HG03139 (cell line): Measurements from ENCODE around the gene ARMH4.

ENCODE experiments used
- ATAC-seq: cut with Tn5 transposase; IDR thresholded peaks from one replicate; pipeline ENCODE4 v1.9.1; 2021; ENCODE audit not compliant: unreplicated experiment

The ARMH4 gene

DNA sequence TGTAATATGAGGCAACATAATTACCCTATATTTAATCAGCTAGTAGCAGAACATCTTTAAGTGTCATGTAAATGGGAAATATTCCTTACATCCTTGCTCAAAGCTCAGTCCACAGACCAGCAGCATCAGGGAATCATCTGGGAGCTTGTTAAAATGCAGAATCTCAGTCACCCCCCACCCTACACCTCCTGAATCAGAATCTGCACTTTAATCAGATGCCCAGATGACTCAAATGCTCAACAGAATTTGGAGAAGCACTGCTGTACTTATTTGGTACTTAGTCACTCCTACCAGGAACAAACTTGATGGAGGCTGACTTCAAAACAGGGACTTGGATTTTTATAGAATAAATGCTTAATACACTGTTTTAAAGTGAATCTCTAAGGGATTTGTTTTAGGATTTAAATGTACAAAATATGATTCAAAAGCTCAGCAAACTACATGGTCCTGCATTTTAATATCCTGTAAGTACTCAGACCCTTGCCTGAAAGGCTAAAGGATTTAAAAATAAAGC is 96.5 kb downstream of the ARMH4 start:
- ATAC-seq = no peak

GRCh38 chr14:58054100-58054499 is 97.9 kb downstream of the ARMH4 start:
- ATAC-seq = no peak

DNA sequence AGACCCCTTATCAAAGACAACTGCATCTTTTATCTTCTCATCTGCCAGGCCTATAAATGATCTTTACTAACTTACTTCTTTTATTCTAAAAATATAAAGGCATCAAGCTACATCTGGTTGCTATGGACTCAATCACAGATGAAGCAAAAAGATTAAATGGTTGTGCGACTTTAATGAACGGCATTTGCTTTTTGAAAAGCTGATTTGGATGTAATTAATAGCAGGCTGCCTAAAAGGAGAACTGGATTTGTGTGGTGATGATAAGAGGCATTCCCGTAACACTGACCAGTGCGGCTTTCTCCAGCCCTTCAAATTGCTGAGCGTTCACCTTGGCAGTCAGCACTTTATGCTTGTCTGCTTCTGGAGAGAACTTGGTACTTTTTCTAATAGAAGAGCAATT is 103.8 kb downstream of the ARMH4 start:
- no peak for ATAC-seq

- ATAC-seq = no peak
These were observed 124.1 kb downstream of the ARMH4 start for GRCh38 chr14:58027904-58028303.

GRCh38 chr14:58026967-58027366 is 125.0 kb downstream of the ARMH4 start:
- ATAC-seq = no peak

DNA sequence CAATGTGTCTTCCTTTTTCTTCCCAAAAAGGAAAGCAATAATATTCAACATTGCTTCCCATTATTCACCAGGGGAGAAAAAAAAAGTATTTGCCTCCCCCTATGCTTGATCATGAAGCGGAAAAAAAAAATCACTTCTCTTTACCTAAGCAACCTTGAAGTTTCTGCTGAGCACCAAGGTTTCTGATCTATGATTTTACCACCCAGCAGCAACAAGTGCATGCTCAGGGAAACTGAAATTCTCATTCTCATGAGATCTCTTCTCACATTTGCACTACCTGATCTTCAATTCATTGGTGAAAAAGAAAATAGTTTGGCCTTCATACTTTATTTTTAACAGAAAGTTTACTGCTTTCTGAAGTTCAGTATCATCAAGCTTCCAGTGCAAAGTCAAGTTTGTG is 125.8 kb downstream of the ARMH4 start:
- ATAC-seq = no peak

GRCh38 chr14:58014778-58015177 is 137.2 kb downstream of the ARMH4 start:
- no peak for ATAC-seq

DNA sequence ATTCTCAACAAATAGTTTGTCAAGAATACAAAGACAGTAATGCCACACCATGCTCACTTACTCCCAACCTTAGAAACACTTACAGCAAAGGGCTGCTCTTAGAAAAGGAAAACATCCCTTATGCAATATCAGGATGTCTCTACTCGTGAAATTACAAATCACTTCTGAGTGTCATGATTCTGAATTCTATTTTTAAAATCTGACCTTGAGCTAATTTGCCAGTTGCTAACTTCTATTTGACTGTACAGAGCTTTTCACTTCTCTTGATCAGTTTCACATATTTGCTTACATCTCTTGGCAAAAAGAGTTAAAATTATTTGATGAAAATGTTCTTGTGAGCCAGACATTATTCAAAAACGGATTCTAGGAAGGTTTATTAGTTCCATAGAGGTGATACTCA is 149.4 kb downstream of the ARMH4 start:
- no peak for ATAC-seq

- ATAC-seq = no peak
These were observed 152.0 kb downstream of the ARMH4 start for GRCh38 chr14:57999979-58000378.

DNA sequence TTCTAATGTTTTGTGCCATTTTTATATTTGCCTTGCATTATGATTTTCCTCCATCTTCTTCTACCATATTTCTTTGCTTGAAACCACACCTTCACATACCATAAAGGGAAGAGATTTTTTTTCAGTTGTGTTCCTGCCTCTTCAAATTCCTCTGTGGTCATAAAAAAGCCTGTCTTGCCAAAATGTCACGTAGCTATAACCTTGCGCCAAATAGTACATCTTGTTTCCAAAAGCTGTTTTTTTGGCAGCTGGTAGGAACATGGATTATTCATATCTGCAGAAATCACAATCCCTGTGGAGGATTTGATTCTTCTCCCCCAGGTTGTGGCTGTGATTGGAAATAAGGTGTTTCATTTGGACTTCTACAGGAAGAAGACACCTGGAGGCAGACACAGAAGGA is 152.5 kb downstream of the ARMH4 start:
- no peak for ATAC-seq

DNA sequence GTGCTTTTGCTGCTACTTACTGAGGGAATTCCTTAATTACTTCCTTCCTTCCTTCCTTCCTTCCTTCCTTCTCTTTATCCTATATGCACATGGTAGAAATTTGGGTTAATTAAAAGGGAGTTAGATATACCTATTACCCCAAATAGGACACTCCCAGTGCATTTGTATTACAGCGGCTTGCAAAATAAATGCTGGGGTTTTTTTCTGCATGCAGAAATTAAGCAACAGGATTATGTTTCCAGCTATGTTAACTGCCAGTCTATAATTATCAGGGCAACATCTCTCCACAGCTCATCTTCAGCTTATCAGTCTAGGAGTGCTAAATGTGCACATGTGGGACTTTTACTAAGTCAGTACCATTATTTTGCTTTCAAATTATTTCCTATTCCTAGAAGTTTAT is 153.2 kb downstream of the ARMH4 start:
- ATAC-seq = no peak

DNA sequence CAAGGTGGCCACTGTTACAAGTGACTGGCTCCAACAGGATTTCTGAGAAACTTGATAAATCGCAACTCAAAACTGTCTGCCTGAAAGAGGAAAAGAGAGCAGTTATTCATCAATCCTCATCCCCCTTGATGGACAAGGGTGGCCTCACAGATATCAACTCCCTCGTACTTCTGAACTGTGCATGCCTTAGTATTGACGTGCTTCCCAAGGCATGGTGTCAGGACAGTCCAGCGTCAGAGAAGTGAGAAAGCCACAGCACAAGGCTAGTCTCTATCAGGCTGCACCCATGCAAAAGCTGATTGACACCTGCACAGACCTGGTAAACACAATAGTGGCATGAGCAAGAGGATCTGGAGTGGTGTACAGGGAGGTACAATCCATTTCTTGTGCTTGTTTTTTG is 160.7 kb downstream of the ARMH4 start:
- ATAC-seq = no peak

GRCh38 chr14:57988445-57988844 is 163.6 kb downstream of the ARMH4 start:
- ATAC-seq = no peak

- no peak for ATAC-seq
These were observed 164.3 kb downstream of the ARMH4 start for GRCh38 chr14:57987596-57988300.

GRCh38 chr14:57987051-57987450 is 165.0 kb downstream of the ARMH4 start:
- no peak for ATAC-seq

GRCh38 chr14:57982804-57983634 is 169.0 kb downstream of the ARMH4 start:
- ATAC-seq = no peak

DNA sequence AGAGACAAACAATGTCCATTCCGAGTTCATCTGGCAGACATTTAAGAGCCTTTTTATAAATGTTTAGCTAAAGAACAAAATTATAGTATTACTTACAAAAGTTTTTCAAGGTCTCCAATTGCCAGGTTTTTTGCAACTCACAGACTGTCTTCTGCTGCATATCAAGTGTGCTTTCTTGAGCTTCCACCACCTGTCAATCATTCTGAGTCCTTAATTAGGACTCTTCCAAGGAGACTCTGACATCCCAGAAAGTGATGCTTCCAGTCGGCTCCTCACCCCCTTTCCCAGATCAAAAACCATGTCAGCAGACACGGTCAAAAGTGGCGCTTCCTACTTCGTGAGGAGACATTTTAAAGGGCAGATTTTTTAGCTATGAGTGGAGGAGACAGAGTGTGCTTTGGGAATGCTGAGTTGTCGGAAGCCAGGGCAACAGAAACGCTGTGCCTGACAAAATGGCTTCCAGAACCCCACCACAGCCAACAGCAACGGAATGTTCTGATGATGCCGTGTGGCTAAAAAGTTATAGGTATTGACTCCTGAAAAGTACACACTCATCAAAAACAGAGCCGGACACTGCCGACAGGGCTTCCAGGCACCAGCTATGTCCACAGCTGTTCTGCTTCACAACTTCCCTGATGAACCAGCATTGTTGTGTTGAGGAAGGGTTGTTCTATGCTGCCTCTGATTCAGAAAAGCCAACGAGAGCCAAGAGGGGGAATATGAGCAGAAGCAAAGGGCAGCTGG is 170.0 kb downstream of the ARMH4 start:
- ATAC-seq = no peak

GRCh38 chr14:57979376-57980048 is 172.5 kb downstream of the ARMH4 start:
- ATAC-seq = no peak

DNA sequence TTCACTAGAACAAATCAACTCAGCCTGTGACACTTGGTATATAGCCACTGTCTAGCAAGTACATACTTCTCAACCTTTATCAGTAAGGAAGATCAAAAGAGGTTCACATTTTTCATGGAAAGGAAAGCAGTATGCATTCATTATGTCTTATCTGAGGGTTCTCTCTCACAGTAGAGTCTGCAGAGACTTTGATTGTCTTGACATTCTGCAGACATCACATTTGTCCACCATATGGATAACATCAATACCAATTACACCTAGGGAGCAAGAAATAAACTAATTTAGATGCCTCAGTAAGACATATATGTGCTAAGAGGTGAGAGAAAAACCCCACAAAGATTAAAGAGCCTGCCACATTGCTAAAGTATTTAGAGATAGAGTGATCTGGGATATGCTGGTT is 175.3 kb downstream of the ARMH4 start:
- ATAC-seq = no peak

- no peak for ATAC-seq
These were observed 177.1 kb downstream of the ARMH4 start for GRCh38 chr14:57974896-57975295.

- no peak for ATAC-seq
These were observed 181.4 kb downstream of the ARMH4 start for GRCh38 chr14:57970594-57970993.
